Nephron (organoid): ENCODE data around the gene PYY.
A peak's percentile ranks its signal among the peaks of the same experiment; 100 is the strongest.
"Not testable (repeated sequence)": the region's sequence is repeated elsewhere in the genome, so short reads cannot be mapped to it uniquely, and the experiment has no call there.

Experiments
- H3K27ac Mint-ChIP-seq, 3 experiments: 2 replicates each; pipeline ENCODE4 v1.8.0; 2020; ENCODE audit warnings: mixed read lengths in 3 of 3, mild to moderate bottlenecking in 2 of 3, moderate library complexity in 1 of 3
- H3K27me3 Mint-ChIP-seq: 2 replicates; pipeline ENCODE4 v1.8.0; 2021; ENCODE audit warnings: low read depth, mild to moderate bottlenecking, moderate library complexity, mixed read lengths
- H3K36me3 Mint-ChIP-seq: 2 replicates; pipeline ENCODE4 v1.8.0; 2020; ENCODE audit warnings: low read depth, mixed read lengths
- H3K4me1 Mint-ChIP-seq: 2 replicates; pipeline ENCODE4 v1.8.0; 2020; ENCODE audit warnings: mixed read lengths
- H3K4me3 Mint-ChIP-seq, 3 experiments: 2 replicates each; pipeline ENCODE4 v1.8.0; 2020; ENCODE audit warnings: mild to moderate bottlenecking in 3 of 3, mixed read lengths in 3 of 3, moderate library complexity in 2 of 3
- H3K9me3 Mint-ChIP-seq: 2 replicates; pipeline ENCODE4 v1.8.0; 2020; ENCODE audit warnings: mixed read lengths
- CTCF ChIP-seq, 3 experiments: fragments of 200-600 bp; sonication (generic); IDR thresholded peaks; one replicate each; pipeline ENCODE4 v1.5.0; 2021; ENCODE audit warnings: antibody characterized with exemption in 3 of 3; ENCODE audit not compliant: unreplicated experiment in 3 of 3

PYY gene

GRCh38 chr17:43945074-43945829 lies 8.5 kb downstream of the PYY start:
- H3K36me3 Mint-ChIP-seq = no peaks in the 10 kb centered on the region
- no peak overlapping the region for H3K4me3 Mint-ChIP-seq

GRCh38 chr17:43942051-43942685 lies 11.6 kb downstream of the PYY start, which contains the start of gene PPY:
Gene PPY, minus strand, starts transcription at chr17:43942476. Its CDS starts 822 bp downstream, at chr17:43941654.
- no peak for TF ChIP-seq CTCF (IDR thresholded peaks at IDR 0.05; ENCODE audit: unreplicated experiment in 3 of 3)
- Mint-ChIP-seq H3K27ac (peak within 1 kb of the TSS in 1 of 3 experiments; percentile 38), H3K36me3 (no peaks in the 10 kb centered on the region)

More at GRCh38 chr17:43945074-43945829, 8.5 kb downstream of the PYY start:
- no peak for TF ChIP-seq CTCF (IDR thresholded peaks at IDR 0.05; ENCODE audit: unreplicated experiment in 3 of 3)
- no peak overlapping the region for H3K27ac Mint-ChIP-seq
- H3K4me1 Mint-ChIP-seq = peaks cover 4% of the 10 kb centered on the region
- peaks cover 43% of the 10 kb centered on the region for H3K27me3 Mint-ChIP-seq
- no peaks in the 10 kb centered on the region for H3K9me3 Mint-ChIP-seq

DNA sequence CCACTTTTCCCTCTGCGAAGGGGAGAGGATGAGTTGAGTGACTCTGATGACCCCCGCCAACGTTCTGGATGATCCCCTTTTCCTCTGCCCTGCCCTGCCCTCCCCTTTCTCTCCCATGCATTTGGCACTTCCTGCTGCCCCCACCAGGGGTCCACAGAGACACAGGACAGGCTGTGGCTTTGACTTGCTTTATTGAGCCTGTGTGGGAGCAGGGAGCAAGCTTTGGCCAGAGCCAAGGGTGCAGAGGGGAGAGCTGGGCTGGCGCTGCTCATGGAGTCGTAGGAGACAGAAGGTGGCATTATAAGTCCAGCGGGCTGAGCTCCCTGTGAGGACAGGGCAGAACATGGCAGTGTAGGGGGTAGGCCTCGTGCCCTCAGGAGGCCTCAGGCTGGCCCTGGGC lies 13.1 kb downstream of the PYY start:
- Mint-ChIP-seq H3K36me3 (no peaks in the 10 kb centered on the region), H3K9me3 (no peaks in the 10 kb centered on the region), H3K27me3 (peaks cover 29% of the 10 kb centered on the region), H3K27ac (peak overlapping the region in 1 of 3 experiments; percentile 60), H3K4me1 (peaks cover 13% of the 10 kb centered on the region), H3K4me3 (no peak overlapping the region)
- peak; percentile 57 to 74 (median 65) for TF ChIP-seq CTCF (IDR thresholded peaks at IDR 0.05; ENCODE audit: unreplicated experiment in 3 of 3)

More at GRCh38 chr17:43942051-43942685, 11.6 kb downstream of the PYY start, which contains the start of gene PPY:
- peaks cover 29% of the 10 kb centered on the region for H3K27me3 Mint-ChIP-seq
- H3K4me3 Mint-ChIP-seq = no peak within 1 kb of the TSS
- peaks cover 7% of the 10 kb centered on the region for H3K4me1 Mint-ChIP-seq
- H3K9me3 Mint-ChIP-seq = no peaks in the 10 kb centered on the region

- H3K4me1 Mint-ChIP-seq = peaks cover 13% of the 10 kb centered on the region
- no peak for TF ChIP-seq CTCF (IDR thresholded peaks at IDR 0.05; ENCODE audit: unreplicated experiment in 3 of 3)
- peaks cover 29% of the 10 kb centered on the region for H3K27me3 Mint-ChIP-seq
Measured at GRCh38 chr17:43939886-43940285, 13.9 kb downstream of the PYY start.

DNA sequence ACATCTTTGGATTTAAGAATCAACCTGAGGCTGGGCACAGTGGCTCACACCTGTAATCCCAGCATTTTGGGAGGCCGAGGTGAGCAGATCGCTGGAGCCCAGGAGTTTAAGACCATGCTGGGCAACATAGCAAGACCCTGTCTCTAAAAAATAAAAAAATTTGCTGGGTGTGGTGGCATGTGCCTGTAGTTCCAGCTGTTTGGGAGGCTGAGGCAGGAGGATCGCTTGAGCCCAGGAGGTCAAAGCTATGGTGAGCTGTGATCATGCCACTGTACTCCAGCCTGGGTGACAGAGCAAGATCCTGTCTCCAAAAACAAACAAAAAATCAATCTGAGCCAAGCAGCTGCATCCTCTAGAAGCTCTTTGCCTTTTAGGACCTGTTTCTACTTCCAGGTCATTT lies 14.3 kb downstream of the PYY start:
- not testable (repeated sequence) for H3K27ac Mint-ChIP-seq, H3K36me3 Mint-ChIP-seq, H3K4me3 Mint-ChIP-seq, H3K9me3 Mint-ChIP-seq
- peaks cover 29% of the 10 kb centered on the region for H3K27me3 Mint-ChIP-seq
- peaks cover 13% of the 10 kb centered on the region for H3K4me1 Mint-ChIP-seq

More at GRCh38 chr17:43939886-43940285, 13.9 kb downstream of the PYY start:
- H3K4me3 Mint-ChIP-seq = no peak overlapping the region
- H3K27ac Mint-ChIP-seq = no peak overlapping the region
- H3K9me3 Mint-ChIP-seq = no peaks in the 10 kb centered on the region
- no peaks in the 10 kb centered on the region for H3K36me3 Mint-ChIP-seq

GRCh38 chr17:43938838-43939182 lies 14.9 kb downstream of the PYY start:
- Mint-ChIP-seq H3K4me3 (no peak overlapping the region), H3K27me3 (peaks cover 24% of the 10 kb centered on the region), H3K36me3 (no peaks in the 10 kb centered on the region), H3K27ac (no peak overlapping the region), H3K9me3 (no peaks in the 10 kb centered on the region), H3K4me1 (peaks cover 13% of the 10 kb centered on the region)
- TF ChIP-seq CTCF (IDR thresholded peaks at IDR 0.05; ENCODE audit: unreplicated experiment in 3 of 3) = no peak
